ENCODE measurements around the gene SLC36A4. TPM values are rescaled to one million over a fixed set of nuclear protein-coding genes. Genes with fewer than 3 reads are reported as not detected.

SLC36A4 gene
- total RNA-seq, 4 donors from 2014 or later, result 24.8 to 50.2 (median 39.2) TPM

GRCh38 chr11:93132836-93133235 lies 65.0 kb downstream of the SLC36A4 start:
- no peak for TF ChIP-seq POLR2A (IDR thresholded peaks at IDR 0.05)
- no peak for TF ChIP-seq CTCF (IDR thresholded peaks at IDR 0.05)
- no peaks in the 10 kb centered on the region for H3K4me1 ChIP-seq
- no peak overlapping the region for H3K4me3 ChIP-seq (replicated peaks in 1 of 3)
- H3K27ac ChIP-seq, result no peak overlapping the region
- WGBS, 2 donors, result 66 to 74% methylated on average over 1 of the region's 1 CpG
- no peaks in the 10 kb centered on the region for H3K27me3 ChIP-seq
- H3K9me3 ChIP-seq, result no peaks in the 10 kb centered on the region
- intact Hi-C loops (cut with DNase I), result no loop called here
- no peak for DNase-seq
- H3K36me3 ChIP-seq, result no peaks in the 10 kb centered on the region

- Histone ChIP-seq H3K27ac (no peak overlapping the region), H3K9me3 (no peaks in the 10 kb centered on the region), H3K27me3 (no peaks in the 10 kb centered on the region), H3K4me1 (no peaks in the 10 kb centered on the region), H3K4me3 (replicated peaks in 1 of 3) (no peak overlapping the region), H3K36me3 (no peaks in the 10 kb centered on the region)
- WGBS, 2 donors, result 45 to 54% methylated on average over 2 of the region's 2 CpGs
- intact Hi-C loops (cut with DNase I), result no loop called here
- no peak for DNase-seq
- TF ChIP-seq CTCF (IDR thresholded peaks at IDR 0.05), result no peak
- TF ChIP-seq POLR2A (IDR thresholded peaks at IDR 0.05), result no peak
These were observed 66.1 kb downstream of the SLC36A4 start for GRCh38 chr11:93131709-93132108.

- DNase-seq, result no peak
- no peaks in the 10 kb centered on the region for H3K27me3 ChIP-seq
- TF ChIP-seq POLR2A (IDR thresholded peaks at IDR 0.05), result no peak
- TF ChIP-seq CTCF (IDR thresholded peaks at IDR 0.05), result no peak
- H3K9me3 ChIP-seq, result no peaks in the 10 kb centered on the region
- H3K27ac ChIP-seq, result no peak overlapping the region
- intact Hi-C loops (cut with DNase I), result no loop called here
- H3K36me3 ChIP-seq, result no peaks in the 10 kb centered on the region
- H3K4me1 ChIP-seq, result no peaks in the 10 kb centered on the region
- 88 to 93% methylated on average over 3 of the region's 3 CpGs for WGBS, 2 donors
- no peak overlapping the region for H3K4me3 ChIP-seq (replicated peaks in 1 of 3)
These were observed 69.2 kb downstream of the SLC36A4 start for GRCh38 chr11:93128574-93128973.

GRCh38 chr11:93123351-93123898 lies 74.4 kb downstream of the SLC36A4 start:
- TF ChIP-seq POLR2A (IDR thresholded peaks at IDR 0.05) (no peak), CTCF (IDR thresholded peaks at IDR 0.05) (no peak)
- no peaks in the 10 kb centered on the region for H3K36me3 ChIP-seq
- H3K9me3 ChIP-seq, result no peaks in the 10 kb centered on the region
- WGBS, 2 donors, result 72 to 80% methylated on average over 4 of the region's 4 CpGs
- DNase-seq, result no peak
- H3K27me3 ChIP-seq, result no peaks in the 10 kb centered on the region
- no peak overlapping the region for H3K4me3 ChIP-seq (replicated peaks in 1 of 3)
- no peak overlapping the region for H3K27ac ChIP-seq
- intact Hi-C loops (cut with DNase I), result no loop called here
- no peaks in the 10 kb centered on the region for H3K4me1 ChIP-seq

- TF ChIP-seq CTCF (IDR thresholded peaks at IDR 0.05) (no peak), POLR2A (IDR thresholded peaks at IDR 0.05) (no peak)
- DNase-seq, result no peak
- H3K27ac ChIP-seq, result no peak overlapping the region
- WGBS, 2 donors, result 87 to 90% methylated on average over 2 of the region's 2 CpGs
- H3K9me3 ChIP-seq, result no peaks in the 10 kb centered on the region
- H3K36me3 ChIP-seq, result no peaks in the 10 kb centered on the region
- no peaks in the 10 kb centered on the region for H3K4me1 ChIP-seq
- intact Hi-C loops (cut with DNase I), result no loop called here
- no peak overlapping the region for H3K4me3 ChIP-seq (replicated peaks in 1 of 3)
- H3K27me3 ChIP-seq, result no peaks in the 10 kb centered on the region
These were observed 75.1 kb downstream of the SLC36A4 start for GRCh38 chr11:93122535-93123235.

Data from thyroid gland (tissue), 4 donors.